Measurements from ENCODE around the gene LRRC74A. TPM values are rescaled to one million over a fixed set of nuclear protein-coding genes. Genes with fewer than 3 reads are reported as not detected.

Gene LRRC74A
- total RNA-seq, 6 experiments from 2014 or later: not detected

- Histone ChIP-seq H3K36me3 (no peaks in the 10 kb centered on the region), H3K9me3 (no peaks in the 10 kb centered on the region), H3K4me3 (no peak overlapping the region), H3K27ac (no peak overlapping the region), H3K4me1 (no peaks in the 10 kb centered on the region), H3K27me3 (no peaks in the 10 kb centered on the region)
- ATAC-seq (no peak), DNase-seq (no peak)
- intact Hi-C loops (cut with DNase I): no loop called here
- 36% methylated on average over 1 of the region's 1 CpG for WGBS (ENCODE audit: insufficient coverage, low coverage, low lambda C conversion rate, missing lambda C conversion rate)
- no peak for TF ChIP-seq POLR2A (IDR thresholded peaks at IDR 0.05)
- no peak for TF ChIP-seq CTCF (IDR thresholded peaks at IDR 0.05)
Measured at GRCh38 chr14:76856769-76857168, 30.6 kb downstream of the LRRC74A start.

- 66% methylated on average over 8 of the region's 10 CpGs for WGBS (ENCODE audit: insufficient coverage, low coverage, low lambda C conversion rate, missing lambda C conversion rate)
- no peaks in the 10 kb centered on the region for H3K36me3 ChIP-seq
- intact Hi-C loops (cut with DNase I): no loop called here
- no peak for ATAC-seq
- H3K4me1 ChIP-seq: no peaks in the 10 kb centered on the region
- H3K9me3 ChIP-seq: no peaks in the 10 kb centered on the region
- no peak for TF ChIP-seq POLR2A (IDR thresholded peaks at IDR 0.05)
- no peak for TF ChIP-seq CTCF (IDR thresholded peaks at IDR 0.05)
- no peak overlapping the region for H3K27ac ChIP-seq
- H3K4me3 ChIP-seq: no peak overlapping the region
- H3K27me3 ChIP-seq: no peaks in the 10 kb centered on the region
- DNase-seq: no peak
Measured at GRCh38 chr14:76861574-76862255, 35.5 kb downstream of the LRRC74A start.

- no peak for DNase-seq
- ATAC-seq: no peak
- intact Hi-C loops (cut with DNase I): no loop called here
Measured at GRCh38 chr14:76862546-76863282, 36.5 kb downstream of the LRRC74A start.

GRCh38 chr14:76863724-76864407 lies 37.7 kb downstream of the LRRC74A start:
- Histone ChIP-seq H3K36me3 (no peaks in the 10 kb centered on the region), H3K4me3 (no peak overlapping the region), H3K4me1 (no peaks in the 10 kb centered on the region), H3K27me3 (no peaks in the 10 kb centered on the region), H3K9me3 (no peaks in the 10 kb centered on the region), H3K27ac (no peak overlapping the region)
- intact Hi-C loops (cut with DNase I): no loop called here
- WGBS (ENCODE audit: insufficient coverage, low coverage, low lambda C conversion rate, missing lambda C conversion rate): 32% methylated on average over 12 of the region's 15 CpGs
- ATAC-seq: peak; percentile 72 to 78 (median 74)
- TF ChIP-seq CTCF (IDR thresholded peaks at IDR 0.05): no peak
- no peak for TF ChIP-seq POLR2A (IDR thresholded peaks at IDR 0.05)
- peak in 1 of 3 donors; percentile 50 for DNase-seq

More at GRCh38 chr14:76862546-76863282, 36.5 kb downstream of the LRRC74A start:
- WGBS (ENCODE audit: insufficient coverage, low coverage, low lambda C conversion rate, missing lambda C conversion rate): 74% methylated on average over 10 of the region's 10 CpGs
- Histone ChIP-seq H3K4me1 (no peaks in the 10 kb centered on the region), H3K4me3 (no peak overlapping the region), H3K27me3 (no peaks in the 10 kb centered on the region), H3K27ac (no peak overlapping the region), H3K9me3 (no peaks in the 10 kb centered on the region), H3K36me3 (no peaks in the 10 kb centered on the region)
- TF ChIP-seq POLR2A (IDR thresholded peaks at IDR 0.05): no peak
- no peak for TF ChIP-seq CTCF (IDR thresholded peaks at IDR 0.05)

All from right lobe of liver (tissue), 6 donors.